HG02759 (cell line): Measurements from ENCODE around the gene MYF5.

ENCODE experiments used
- ATAC-seq: cut with Tn5 transposase; IDR thresholded peaks from one replicate; pipeline ENCODE4 v1.9.1; 2021; ENCODE audit warnings: mild to moderate bottlenecking, moderate library complexity; ENCODE audit not compliant: unreplicated experiment

The MYF5 gene

DNA sequence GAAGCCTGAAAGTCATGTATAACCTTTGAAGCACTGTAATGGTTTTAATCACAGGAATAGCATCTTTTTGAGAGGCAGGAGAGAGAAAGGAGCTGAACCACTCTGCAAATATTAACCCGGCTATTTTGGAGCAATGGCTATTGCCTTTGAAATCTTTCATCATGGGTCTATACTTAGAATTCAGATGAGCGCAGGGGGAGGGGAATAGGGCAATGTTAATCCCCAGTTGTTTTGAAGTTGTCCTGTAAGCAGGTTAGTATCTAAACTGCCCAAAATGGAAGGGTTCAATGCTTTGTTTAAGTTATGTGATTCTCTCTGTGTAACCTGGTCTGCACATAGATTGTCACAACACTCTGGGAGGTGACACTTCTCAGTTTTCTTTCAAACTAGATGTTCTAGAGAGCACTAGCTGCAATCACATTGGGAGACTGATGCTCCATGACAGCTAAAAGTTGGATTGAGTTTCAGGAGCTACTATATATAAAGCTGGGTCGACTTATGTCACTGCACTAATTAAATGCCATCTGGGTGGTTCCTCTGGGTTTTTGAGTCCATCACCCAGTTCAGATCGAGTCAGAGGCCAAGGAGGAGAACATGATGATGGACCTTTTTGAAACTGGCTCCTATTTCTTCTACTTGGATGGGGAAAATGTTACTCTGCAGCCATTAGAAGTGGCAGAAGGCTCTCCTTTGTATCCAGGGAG, 9.4 kb upstream of the MYF5 start, which contains the start of gene MYF6:
TSS of gene MYF6 (plus strand) at position 509 of the 704 bp plus-strand sequence. CDS start at position 595, 86 bp downstream.
- ATAC-seq = no peak

DNA sequence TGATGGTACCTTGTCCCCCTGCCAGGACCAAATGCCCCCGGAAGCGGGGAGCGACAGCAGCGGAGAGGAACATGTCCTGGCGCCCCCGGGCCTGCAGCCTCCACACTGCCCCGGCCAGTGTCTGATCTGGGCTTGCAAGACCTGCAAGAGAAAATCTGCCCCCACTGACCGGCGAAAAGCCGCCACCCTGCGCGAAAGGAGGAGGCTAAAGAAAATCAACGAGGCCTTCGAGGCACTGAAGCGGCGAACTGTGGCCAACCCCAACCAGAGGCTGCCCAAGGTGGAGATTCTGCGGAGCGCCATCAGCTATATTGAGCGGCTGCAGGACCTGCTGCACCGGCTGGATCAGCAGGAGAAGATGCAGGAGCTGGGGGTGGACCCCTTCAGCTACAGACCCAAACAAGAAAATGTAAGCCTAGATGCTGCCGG, 8.9 kb upstream of the MYF5 start:
- no peak for ATAC-seq

DNA sequence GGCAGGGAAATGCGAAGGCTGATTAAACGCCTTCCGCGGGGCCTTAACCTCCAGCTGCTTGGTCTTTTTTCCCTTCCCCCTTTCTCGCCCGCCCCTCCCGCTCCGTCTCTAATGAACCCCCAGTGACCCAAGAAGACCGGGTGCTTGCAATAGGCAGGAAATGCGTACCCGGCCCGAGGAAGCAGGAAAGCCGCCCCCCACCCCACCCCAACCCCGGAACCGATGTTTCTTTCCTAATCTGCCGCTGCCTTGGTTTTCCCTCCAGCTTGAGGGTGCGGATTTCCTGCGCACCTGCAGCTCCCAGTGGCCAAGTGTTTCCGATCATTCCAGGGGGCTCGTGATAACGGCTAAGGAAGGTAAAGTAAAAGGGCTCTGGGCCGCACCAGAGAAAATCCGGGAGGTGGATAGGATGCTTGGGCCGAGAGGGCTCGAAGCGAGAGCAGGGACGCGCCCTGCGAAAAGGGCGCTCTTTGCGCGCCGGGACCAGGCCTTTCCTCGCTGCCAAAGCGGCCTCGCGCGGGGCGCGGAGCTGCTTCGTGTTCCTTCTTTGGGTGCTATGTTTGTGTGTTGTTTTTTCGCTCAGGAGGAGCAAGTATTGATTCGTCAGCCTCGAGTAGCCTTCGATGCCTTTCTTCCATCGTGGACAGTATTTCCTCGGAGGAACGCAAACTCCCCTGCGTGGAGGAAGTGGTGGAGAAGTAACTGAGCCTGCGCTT, 8.3 kb upstream of the MYF5 start:
- ATAC-seq = no peak

DNA sequence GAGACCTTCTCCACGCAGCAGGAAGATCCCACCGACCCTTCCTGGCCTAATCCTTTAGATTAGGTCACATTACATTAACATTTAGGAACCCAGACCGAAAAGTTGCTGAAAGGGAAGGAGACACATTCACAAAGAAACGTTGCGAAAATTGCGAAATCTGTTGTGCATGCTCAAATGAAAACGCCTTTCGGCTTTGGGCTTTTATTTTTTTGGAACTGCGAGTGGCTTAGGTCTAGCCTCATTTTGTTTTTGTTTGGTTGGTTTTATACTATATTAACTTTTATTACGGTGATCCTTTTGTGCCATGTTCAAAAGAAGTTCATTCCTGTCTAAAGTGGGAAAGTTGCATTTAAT, 7.8 kb upstream of the MYF5 start:
- no peak for ATAC-seq

DNA sequence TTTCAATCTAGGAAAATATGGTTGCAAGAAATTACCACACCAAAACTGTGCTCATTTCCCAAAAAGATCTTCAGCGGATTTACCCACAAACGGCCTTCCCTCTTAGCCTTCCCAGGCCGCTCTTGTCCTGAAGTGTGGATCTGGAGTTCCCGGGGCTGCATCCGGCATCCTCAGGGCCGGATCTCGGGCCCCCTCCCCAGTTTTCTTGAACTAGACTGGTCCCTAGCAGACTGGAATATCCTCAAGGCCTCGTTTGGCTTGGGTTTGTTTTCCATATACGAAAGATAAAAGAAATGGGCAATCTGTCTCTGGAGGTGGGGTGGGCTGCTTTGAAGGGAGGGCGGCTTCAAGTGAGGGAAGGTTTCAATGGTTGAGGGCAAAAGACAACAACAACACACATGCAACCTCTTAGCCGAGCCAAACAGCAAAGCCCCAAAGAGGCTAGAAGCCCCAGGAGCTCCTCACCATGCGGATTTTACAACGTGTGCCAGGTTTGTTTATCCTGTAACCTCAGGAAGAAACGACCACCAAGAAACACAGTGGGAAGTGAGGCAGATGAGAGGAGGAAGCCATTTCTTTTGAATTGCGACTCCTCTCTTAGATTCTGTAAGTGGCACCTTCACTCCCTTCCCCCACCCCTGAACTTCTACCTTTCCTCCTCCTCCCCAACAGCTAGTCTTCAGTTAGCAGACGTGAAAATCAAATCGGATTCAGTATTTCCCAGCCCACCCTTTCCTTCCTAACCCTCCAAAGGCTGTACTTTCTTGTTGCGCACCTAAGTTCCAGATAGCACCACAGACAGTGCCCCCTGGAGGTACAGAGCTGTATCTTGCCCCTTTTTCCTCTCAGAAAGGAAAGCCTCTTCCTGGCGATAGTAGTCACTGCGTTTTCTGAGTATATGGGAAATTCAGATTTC, 6.6 kb upstream of the MYF5 start:
- peak; percentile 66 for ATAC-seq

DNA sequence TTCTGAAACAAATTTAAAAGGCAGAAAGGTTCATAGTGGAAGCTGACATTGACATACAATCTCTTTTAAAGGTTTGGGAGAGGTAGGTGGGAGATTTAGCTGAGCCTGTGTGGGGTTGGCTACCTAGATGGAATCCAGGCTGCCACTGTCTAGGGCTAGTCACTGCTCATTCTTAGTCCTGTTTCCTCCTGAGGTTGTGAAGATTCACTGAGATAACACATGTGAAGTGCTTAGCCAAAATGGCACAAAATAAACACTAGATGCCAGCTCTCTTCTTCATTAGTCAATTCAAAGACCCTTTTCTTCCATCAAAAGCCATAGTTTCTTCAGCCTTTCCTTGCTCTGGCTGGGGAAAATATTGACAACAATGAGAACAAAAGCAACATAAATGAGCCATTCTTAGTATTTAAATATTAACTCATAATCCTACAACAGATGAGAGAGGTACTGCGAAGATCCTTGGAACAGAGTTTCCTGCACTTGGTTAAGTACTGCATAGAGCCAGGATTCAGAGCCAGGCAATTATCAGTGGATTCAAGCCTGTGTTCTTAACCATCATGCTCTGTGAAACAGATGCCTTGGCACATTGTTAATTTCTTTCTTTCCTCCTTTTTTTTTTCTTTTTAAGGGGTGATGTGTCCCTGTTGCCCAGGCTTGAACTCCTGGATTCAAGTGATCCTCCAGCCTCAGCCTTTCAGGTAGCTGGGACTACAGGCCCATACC, 5.8 kb upstream of the MYF5 start:
- peak; percentile 26 for ATAC-seq

DNA sequence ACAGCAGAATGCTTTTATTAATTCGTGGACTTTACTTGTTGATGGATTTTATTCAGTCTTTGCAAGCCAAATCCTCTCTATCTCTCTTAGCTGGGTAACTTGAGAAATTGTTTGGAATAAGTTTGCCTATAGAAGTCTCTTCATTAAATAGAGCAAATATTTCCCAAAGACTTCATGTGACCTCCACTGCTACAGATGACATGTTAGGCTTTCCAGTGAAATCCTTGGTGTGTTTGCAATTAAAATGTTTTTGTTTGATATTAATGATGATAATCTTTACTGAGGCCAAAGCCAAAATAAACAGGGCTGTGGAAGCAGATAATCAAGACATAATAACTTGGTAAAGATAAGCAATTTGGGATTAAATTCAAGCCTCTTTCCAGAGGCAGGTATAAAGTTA, 4.8 kb upstream of the MYF5 start:
- no peak for ATAC-seq

DNA sequence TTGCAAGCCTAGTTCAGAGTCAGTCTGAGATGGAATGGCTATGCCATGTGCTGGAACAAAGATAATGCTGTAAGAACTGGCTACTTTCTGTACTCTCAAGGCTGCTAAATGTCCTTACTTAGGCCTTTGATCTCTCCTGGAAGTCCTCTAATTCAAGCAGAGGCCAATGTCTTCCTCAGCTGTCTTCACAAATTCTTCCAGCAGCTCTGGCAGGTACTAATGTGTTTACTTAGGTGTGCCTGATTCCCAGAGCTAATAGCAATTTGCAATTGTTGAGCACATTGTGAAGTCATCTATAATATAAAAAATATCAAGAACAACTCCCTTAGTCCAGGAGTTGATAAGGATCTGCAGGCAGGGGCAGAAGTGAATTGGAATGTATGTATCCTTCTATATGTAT, 3.8 kb upstream of the MYF5 start:
- no peak for ATAC-seq

DNA sequence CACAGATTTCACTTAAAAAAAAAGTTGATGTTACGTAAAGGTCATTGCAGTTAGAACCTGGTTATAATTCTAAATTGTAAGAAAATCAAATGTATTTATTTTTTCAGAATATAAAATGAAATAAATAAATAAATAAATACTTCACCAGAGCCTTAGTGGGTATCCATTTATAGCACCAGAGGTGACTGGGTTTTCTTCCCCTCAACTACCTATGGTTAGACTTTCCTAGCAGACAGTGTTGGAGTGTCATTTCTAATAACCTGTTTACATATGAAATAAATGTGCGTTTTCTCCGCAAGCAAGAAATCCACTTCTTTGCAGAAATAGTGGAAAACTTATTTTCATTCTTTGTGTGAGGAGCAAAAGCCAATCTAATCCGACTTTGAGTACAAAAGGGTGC, 3.3 kb upstream of the MYF5 start:
- no peak for ATAC-seq

DNA sequence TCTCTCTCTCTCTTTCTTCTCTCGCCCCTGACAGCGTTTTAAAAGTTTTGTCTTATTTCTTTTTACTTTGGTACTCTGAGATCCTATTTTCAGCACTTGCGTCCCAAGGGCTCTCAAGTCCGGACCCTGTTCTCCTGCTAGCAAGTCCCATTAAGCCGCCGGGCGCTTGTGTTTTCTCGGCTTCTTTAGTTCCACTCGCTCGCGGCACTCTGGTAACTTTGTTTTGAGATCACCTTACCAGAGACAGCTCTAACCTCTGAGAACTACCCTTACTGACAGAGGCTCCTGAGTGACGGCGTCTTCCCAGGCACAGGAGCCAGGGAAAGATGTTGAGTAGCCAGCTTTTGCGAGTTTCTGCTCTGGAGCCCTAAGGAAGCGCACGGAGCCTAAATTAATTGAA, 2.7 kb upstream of the MYF5 start:
- no peak for ATAC-seq

DNA sequence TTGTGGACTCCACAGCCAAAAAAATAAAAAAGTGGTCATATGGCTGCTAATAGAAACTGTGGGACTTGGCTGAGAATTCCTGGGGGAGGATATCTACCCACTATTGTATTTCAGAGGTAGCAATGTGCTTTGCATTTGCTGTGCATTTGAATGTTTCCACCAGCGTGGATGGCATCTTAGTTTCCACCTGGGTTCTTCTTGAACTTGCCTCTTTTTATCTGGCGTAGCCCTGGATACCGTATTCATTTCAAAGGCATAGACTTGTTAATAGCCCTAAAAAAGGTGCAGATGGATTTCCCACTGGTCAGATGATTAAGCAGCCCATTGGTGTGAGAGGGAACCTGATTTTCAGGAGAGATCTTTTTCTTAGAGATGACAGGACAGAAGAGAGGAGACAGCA, 1.9 kb upstream of the MYF5 start:
- no peak for ATAC-seq

DNA sequence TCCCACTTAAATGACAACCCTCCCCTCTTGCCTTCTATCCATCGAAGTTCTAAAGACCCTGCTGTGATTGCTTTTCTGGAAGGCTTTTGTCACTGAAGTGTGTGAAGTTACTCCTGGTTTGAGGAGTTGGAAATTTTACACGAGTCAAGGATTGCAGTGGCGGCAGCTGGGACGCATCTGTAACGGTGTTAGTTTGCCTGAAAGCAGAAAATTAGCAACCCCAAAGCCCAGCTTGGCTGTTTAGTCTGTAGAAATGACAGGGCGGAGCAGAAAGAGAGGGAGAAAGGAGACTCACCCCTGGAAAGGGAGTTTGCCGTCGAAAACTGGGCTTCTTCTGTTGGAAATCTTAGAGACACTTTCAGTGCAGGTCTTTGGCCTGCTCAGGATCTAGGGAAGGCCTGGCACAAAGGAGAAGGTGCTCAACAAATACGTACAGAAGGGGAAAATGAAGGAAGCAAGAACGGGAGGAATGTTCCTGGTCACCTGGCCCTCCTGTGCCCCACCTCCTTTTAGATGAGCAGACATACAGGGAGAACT, 931 bp upstream of the MYF5 start:
- no peak for ATAC-seq

DNA sequence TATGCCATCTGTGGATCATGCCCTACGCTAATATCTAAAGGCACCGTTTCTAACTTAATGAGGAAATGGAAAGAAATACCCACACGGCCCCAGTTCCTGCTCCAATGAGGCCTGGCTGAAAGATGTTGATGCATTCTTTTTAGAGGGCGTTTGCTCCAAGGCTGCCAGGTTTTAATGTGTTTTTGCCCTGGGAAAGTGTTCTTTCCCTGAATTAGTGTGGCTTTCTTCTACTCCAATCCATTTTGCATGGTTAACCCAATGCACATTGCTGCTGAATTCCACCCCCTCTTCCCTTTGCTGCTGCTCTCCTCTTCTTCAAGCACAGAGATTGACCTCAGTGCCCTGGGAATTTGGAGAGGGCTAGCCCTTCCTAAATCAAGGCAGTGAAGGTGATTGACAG, 1.1 kb downstream of the MYF5 start:
- ATAC-seq = no peak

DNA sequence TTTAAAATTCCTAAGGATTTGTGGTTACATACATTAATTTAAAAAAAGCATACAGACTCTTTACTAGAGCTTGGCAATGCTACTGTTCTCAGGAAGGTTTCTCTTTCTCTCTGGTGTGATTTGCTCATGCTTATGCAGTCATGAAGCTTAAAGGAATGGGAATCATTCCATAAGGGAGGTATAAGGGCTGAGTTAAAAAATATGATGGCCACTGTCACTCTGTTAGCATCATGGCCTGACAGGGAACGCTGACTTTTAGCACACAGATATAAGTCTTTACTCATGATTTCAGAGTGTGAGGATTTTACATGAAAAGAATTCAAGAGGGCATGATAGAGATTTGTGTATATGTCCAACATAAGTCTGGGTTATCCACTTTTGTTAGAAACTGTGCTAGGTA, 3.8 kb downstream of the MYF5 start:
- ATAC-seq = no peak

DNA sequence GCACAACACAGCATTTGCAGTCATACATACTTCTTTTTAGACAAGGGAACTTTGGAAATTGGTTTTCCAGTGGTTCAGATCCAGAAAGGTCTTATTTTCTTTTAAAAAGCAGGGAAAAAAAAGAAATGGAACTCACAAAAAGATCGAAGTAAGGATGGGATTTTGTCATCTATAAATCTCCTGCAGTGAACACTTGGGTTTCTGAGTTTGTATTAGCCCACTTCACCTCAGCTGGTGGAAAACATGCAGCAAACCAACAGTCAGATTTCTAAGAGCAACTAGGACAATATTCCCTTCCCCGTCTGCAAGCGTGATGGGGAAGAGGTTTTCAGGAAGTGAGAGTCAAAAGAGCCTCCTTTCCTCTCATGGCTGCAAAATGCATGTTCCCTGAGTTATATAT, 4.6 kb downstream of the MYF5 start:
- no peak for ATAC-seq

DNA sequence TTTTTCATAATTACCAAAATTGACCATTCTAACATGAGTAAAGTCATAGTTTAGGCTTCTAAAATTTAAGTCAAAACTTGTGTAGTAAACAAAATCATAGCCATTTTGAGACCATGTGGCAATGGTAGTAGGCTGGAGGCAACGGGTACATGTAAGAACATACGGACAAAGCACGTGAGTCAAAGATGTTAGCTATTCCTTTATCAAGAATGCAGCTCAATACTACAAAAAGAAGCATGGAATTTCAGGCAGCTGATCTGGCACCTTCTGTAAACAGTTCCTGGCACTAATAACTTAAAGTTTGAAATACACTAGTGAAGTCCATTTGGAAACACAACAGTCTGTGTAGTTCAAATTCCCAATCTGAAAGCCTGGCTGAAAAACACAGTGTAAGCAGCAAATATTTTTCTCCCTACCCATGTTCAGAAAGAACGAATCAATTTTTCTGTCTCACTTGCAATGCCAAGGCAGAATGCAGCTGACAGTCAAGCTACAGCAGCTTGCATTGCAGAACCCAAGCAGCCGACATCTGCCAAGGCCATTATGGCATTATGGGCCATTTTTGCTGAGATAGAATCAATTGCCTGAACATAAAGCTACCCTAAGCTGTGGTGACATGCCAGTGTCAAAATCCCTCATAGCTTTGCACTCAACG, 29.3 kb downstream of the MYF5 start:
- ATAC-seq = no peak

DNA sequence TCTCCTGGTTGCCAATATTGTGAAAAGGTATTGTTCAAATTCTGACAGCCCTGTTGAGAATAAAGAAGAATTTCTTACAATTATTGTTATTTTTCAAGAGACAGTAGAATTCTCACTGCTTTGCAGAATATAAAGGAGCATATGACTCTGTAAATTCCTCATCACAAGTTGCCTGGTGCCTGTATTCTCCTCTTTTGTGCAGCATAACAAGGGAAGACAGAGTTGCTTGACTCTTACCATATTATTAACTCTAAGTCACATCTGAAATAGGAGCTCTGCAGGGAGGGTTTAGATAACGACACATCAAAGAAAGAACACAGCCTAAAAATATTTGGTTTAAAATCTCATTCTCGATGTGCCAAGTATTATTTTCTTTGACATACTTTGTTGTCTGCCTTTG, 31.1 kb downstream of the MYF5 start:
- ATAC-seq = no peak

DNA sequence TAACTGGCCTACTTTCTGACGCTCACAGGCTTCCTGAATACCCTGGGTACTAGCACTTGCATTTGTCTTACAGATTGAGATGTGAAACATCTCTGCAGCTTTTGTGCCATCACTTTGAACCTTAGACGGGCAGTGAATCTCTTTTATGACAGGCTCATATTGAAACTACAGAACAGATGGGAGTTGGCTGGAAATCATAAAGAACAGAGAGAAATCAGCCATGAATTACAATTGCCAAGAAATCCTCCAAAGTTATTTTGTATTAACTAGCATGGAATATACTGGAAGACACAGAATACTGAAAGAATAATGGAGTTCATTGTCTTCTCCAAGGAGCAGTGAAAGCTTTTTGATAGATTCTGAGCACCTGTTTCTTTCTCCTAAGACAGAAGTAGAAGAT, 32.7 kb downstream of the MYF5 start:
- ATAC-seq = no peak

DNA sequence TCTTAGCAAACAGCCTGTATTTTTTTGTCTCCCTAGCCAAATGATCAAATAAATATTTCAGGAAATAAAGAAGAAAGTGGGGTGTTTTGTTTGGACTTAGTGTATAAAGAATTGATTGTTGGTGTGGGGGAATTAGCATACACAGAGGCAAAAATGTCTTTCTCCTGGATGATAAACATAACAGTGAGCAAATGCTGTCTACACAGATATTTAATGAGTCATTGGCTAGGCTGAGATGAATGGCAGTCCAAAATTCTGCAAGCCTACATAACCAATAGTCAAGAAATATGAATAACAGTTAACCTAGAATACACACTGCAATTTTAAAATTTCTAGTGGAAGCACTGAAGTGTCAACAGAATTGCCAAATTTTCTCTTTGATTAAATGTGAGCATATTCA, 35.8 kb downstream of the MYF5 start:
- no peak for ATAC-seq

DNA sequence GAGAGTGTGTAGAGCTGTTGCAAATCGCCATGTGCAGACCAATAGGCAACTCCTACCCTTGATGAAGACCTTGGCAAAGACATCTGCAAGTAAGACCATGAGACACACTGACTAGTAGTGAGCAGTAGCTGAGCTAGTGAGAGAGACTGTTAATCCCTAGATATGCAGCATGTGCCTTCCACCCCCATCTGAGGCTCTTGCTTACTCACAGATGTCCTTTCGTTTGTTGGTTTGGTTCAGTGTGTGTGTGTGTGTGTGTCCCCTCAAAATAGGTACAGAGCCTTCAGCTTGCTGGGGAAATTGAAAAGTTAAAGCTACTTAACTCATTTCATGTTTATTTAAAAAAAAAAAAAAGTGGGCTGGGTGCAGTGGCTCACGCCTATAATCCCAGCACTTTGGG, 37.6 kb downstream of the MYF5 start:
- ATAC-seq = no peak
